Left ventricle myocardium inferior (tissue), 1 donor: ENCODE data around the gene WDR54. TPM values are rescaled to one million over a fixed set of nuclear protein-coding genes. Genes with fewer than 3 reads are reported as not detected.
A peak's percentile ranks its signal among the peaks of the same experiment; 100 is the strongest.

Source experiments
- DNase-seq: peaks from one replicate; pipeline ENCODE4 v3.0.0-alpha.2; 2020
- H3K27ac ChIP-seq: fragments of 200-600 bp; replicated peaks from 2 replicates; pipeline ENCODE4 v1.8.0; 2021
- H3K27me3 ChIP-seq: fragments of 200-600 bp; 2 replicates; pipeline ENCODE4 v1.8.0; 2021; ENCODE audit warnings: low read depth
- H3K36me3 ChIP-seq: fragments of 200-600 bp; 2 replicates; pipeline ENCODE4 v1.8.0; 2021
- H3K4me1 ChIP-seq: fragments of 200-600 bp; 2 replicates; pipeline ENCODE4 v1.8.0; 2021
- H3K4me3 ChIP-seq: fragments of 200-600 bp; 2 replicates; pipeline ENCODE4 v1.8.0; 2021; ENCODE audit warnings: mild to moderate bottlenecking, moderate library complexity
- H3K9me3 ChIP-seq: fragments of 200-600 bp; replicated peaks from 2 replicates; pipeline ENCODE4 v1.8.0; 2021
- CTCF ChIP-seq: fragments of 200-600 bp; IDR thresholded peaks from 2 replicates; pipeline ENCODE4 v1.8.0; 2021; ENCODE audit warnings: antibody characterized with exemption, mild to moderate bottlenecking, borderline replicate concordance
- intact Hi-C: fragments of 100-400 bp; cut with micrococcal nuclease; formaldehyde crosslinking; loops from one replicate; pipeline ENCODE4 v1.11.0; 2022
- total RNA-seq: library from RNA; stranded (reverse); fragmentation: NEBNext Ultra II Directional; extraction: Animal tissue kit (Norgen Biotek cat#: 25700); gene quantifications from one replicate; pipeline ENCODE4 v1.2.1, GENCODE V29; 2021
- donor health status: DM: no; HTN: yes; CAD: no; lungs with severe emphysema.

The WDR54 gene
- total RNA-seq, 1 donor from 2014 or later = 2.9 TPM

GRCh38 chr2:74428675-74429074, 7.1 kb downstream of the WDR54 start:
- no peak for DNase-seq
- intact Hi-C loops = no loop called here
- no peaks in the 10 kb centered on the region for H3K27me3 ChIP-seq
- H3K36me3 ChIP-seq = peaks cover 75% of the 10 kb centered on the region
- no peak for TF ChIP-seq CTCF
- H3K4me3 ChIP-seq = no peak overlapping the region
- H3K4me1 ChIP-seq = no peaks in the 10 kb centered on the region
- H3K9me3 ChIP-seq = no peaks in the 10 kb centered on the region
- H3K27ac ChIP-seq = no peak overlapping the region

GRCh38 chr2:74429487-74430451, 8.2 kb downstream of the WDR54 start:
- peaks cover 75% of the 10 kb centered on the region for H3K36me3 ChIP-seq
- no peaks in the 10 kb centered on the region for H3K4me1 ChIP-seq
- H3K27ac ChIP-seq = no peak overlapping the region
- H3K4me3 ChIP-seq = no peak overlapping the region
- intact Hi-C loops = no loop called here
- no peak for TF ChIP-seq CTCF
- no peaks in the 10 kb centered on the region for H3K27me3 ChIP-seq
- H3K9me3 ChIP-seq = no peaks in the 10 kb centered on the region
- no peak for DNase-seq

GRCh38 chr2:74430502-74430901, 9.0 kb downstream of the WDR54 start:
- H3K36me3 ChIP-seq = peaks cover 69% of the 10 kb centered on the region
- H3K9me3 ChIP-seq = no peaks in the 10 kb centered on the region
- H3K4me3 ChIP-seq = no peak overlapping the region
- intact Hi-C loops = no loop called here
- H3K27ac ChIP-seq = no peak overlapping the region
- TF ChIP-seq CTCF = no peak
- no peaks in the 10 kb centered on the region for H3K27me3 ChIP-seq
- DNase-seq = no peak
- H3K4me1 ChIP-seq = no peaks in the 10 kb centered on the region

GRCh38 chr2:74436111-74436805, 14.7 kb downstream of the WDR54 start:
- DNase-seq = no peak
- H3K27ac ChIP-seq = peak overlapping the region; percentile 55
- intact Hi-C loops = no loop called here
- peaks cover 12% of the 10 kb centered on the region for H3K36me3 ChIP-seq
- no peaks in the 10 kb centered on the region for H3K27me3 ChIP-seq
- no peak for TF ChIP-seq CTCF
- peak overlapping the region; percentile 49 for H3K4me3 ChIP-seq
- no peaks in the 10 kb centered on the region for H3K9me3 ChIP-seq
- H3K4me1 ChIP-seq = peaks cover 48% of the 10 kb centered on the region

- Histone ChIP-seq H3K4me1 (peaks cover 56% of the 10 kb centered on the region), H3K27ac (peak overlapping the region; percentile 55), H3K27me3 (no peaks in the 10 kb centered on the region), H3K9me3 (no peaks in the 10 kb centered on the region), H3K36me3 (peaks cover 6% of the 10 kb centered on the region), H3K4me3 (peak overlapping the region; percentile 73)
- TF ChIP-seq CTCF = no peak
- intact Hi-C loops = no loop called here
- DNase-seq = no peak
Measured at GRCh38 chr2:74436848-74437695, 15.5 kb downstream of the WDR54 start.
